HCT116 (cell line): ENCODE results near the gene PDK2. TPM values are rescaled to one million over a fixed set of nuclear protein-coding genes. Genes with fewer than 3 reads are reported as not detected.

Experiments used
- ATAC-seq: fragments of 200-7000 bp; cut with Tn5 transposase; 2 replicates; pipeline ENCODE4 v1.9.1; 2020; ENCODE audit warnings: mild to moderate bottlenecking, moderate library complexity
- BruUV-seq: library from RNA; stranded (reverse); fragments of 400-500 nt; replicated peaks from 2 replicates; lab custom pipeline; 2021; lab: Mats Ljungman, UMichigan
- CTCF ChIA-PET: fragments of 300-600 bp; sonication (Branson Sonifier 250); formaldehyde crosslinking; loops from one replicate; lab custom pipeline; 2021; ENCODE audit warnings: antibody characterized with exemption; lab: Charles Lee
- POLR2A ChIA-PET: fragments of 300-600, 350-600 bp; sonication (Branson Sonifier 250); formaldehyde crosslinking; loops from one replicate; lab custom pipeline; 2021; ENCODE audit warnings: antibody characterized with exemption; lab: Charles Lee
- RAD21 ChIA-PET, 2 experiments: fragments of 300-600 bp; sonication (Branson Sonifier 250); formaldehyde crosslinking; loops; one replicate each; lab custom pipeline; 2023; ENCODE audit warnings: low total read pairs in 2 of 2; ENCODE audit not compliant: uncharacterized antibody in 2 of 2, unreplicated experiment in 2 of 2, low non-redundant PET in 1 of 2; lab: Charles Lee
- DNase-seq: peaks from one replicate; pipeline ENCODE4 v3.0.0-alpha.2; 2010; ENCODE audit warnings: low read depth, low spot score
- H2AFZ ChIP-seq: fragments of 200-600 bp; shearing (Covaris generic), sonication (generic); 2 replicates; pipeline ENCODE4 v1.6.1; 2017; ENCODE audit warnings: low read depth, mixed run types, mixed read lengths, antibody characterized with exemption, low read length; ENCODE audit not compliant: poor library complexity, severe bottlenecking
- H3K27ac ChIP-seq: 2 replicates; pipeline ENCODE4 v1.5.1; 2012; ENCODE audit warnings: low read depth, low read length
- H3K27me3 ChIP-seq: fragments of 200-600 bp; sonication (generic); 2 replicates; pipeline ENCODE4 v1.6.1; 2016; ENCODE audit warnings: mixed run types, low read length, mixed read lengths; ENCODE audit not compliant: insufficient read depth
- H3K36me3 ChIP-seq, 2 experiments: fragments of 200-500 bp in 1 of 2; fragments of 200-600 bp in 1 of 2; sonication (Bioruptor generic) in 1 of 2; sonication (generic) in 1 of 2; 2 replicates each; pipeline versions ENCODE4 v1.5.1 to v1.6.1; 2014 to 2016; ENCODE audit warnings: low read length in 2 of 2, inconsistent platforms in 1 of 2, mixed read lengths in 1 of 2, mixed run types in 1 of 2; ENCODE audit not compliant: insufficient read depth in 2 of 2, control insufficient read depth in 1 of 2
- H3K4me1 ChIP-seq, 2 experiments: fragments of 200-600 bp in 1 of 2; sonication (generic) in 1 of 2; 2 replicates each; pipeline versions ENCODE4 v1.5.1 to v1.6.1; 2012 to 2017; ENCODE audit warnings: low read length in 2 of 2, inconsistent platforms in 1 of 2, mild to moderate bottlenecking in 1 of 2, mixed read lengths in 1 of 2, mixed run types in 1 of 2, moderate library complexity in 1 of 2; ENCODE audit not compliant: insufficient read depth in 2 of 2, control insufficient read depth in 1 of 2
- H3K4me2 ChIP-seq: fragments of 200-600 bp; sonication (generic); 2 replicates; pipeline ENCODE4 v1.6.1; 2017; ENCODE audit warnings: mixed run types, low read length, mixed read lengths
- H3K4me3 ChIP-seq, 2 experiments: fragments of 200-600 bp in 1 of 2; sonication (generic) in 1 of 2; replicated peaks in 1 of 2; 2 replicates each; pipeline ENCODE4 v1.5.1; 2011 to 2016; ENCODE audit warnings: low read length in 2 of 2, control low read depth in 1 of 2, low read depth in 1 of 2, mild to moderate bottlenecking in 1 of 2, mixed read lengths in 1 of 2, mixed run types in 1 of 2
- H3K79me2 ChIP-seq: fragments of 200-600 bp; sonication (generic); 2 replicates; pipeline ENCODE4 v1.6.1; 2017; ENCODE audit warnings: mild to moderate bottlenecking, mixed run types, low read length, moderate library complexity, mixed read lengths; ENCODE audit not compliant: insufficient read depth
- H3K9ac ChIP-seq: fragments of 200-600 bp; sonication (generic); 2 replicates; pipeline ENCODE4 v1.6.1; 2016; ENCODE audit warnings: low read length, mixed read lengths
- H3K9me2 ChIP-seq: fragments of 200-600 bp; sonication (generic), shearing (Covaris generic); 2 replicates; pipeline ENCODE4 v1.6.1; 2017; ENCODE audit warnings: mixed run types, mild to moderate bottlenecking, moderate library complexity; ENCODE audit not compliant: insufficient read depth
- H3K9me3 ChIP-seq, 2 experiments: fragments of 200-500 bp in 1 of 2; fragments of 200-600 bp in 1 of 2; sonication (Bioruptor generic) in 1 of 2; sonication (generic) in 1 of 2; 2 replicates each; pipeline ENCODE4 v1.6.1; 2014 to 2017; ENCODE audit warnings: low read length in 2 of 2, mixed read lengths in 2 of 2, inconsistent platforms in 1 of 2, low read depth in 1 of 2, mild to moderate bottlenecking in 1 of 2, mixed run types in 1 of 2, moderate library complexity in 1 of 2; ENCODE audit not compliant: control insufficient read depth in 1 of 2, insufficient read depth in 1 of 2
- H4K20me1 ChIP-seq: fragments of 200-600 bp; sonication (generic), shearing (Covaris generic); 2 replicates; pipeline ENCODE4 v1.6.1; 2017; ENCODE audit warnings: mixed run types, mild to moderate bottlenecking, moderate library complexity; ENCODE audit not compliant: insufficient read depth
- CEBPB ChIP-seq: IDR thresholded peaks from 2 replicates; pipeline ENCODE4 v1.6.1; 2012; ENCODE audit warnings: low read depth
- CTCF ChIP-seq, 3 experiments: fragments of 200-600 bp in 1 of 3; sonication (generic) in 1 of 3; IDR thresholded peaks in 2 of 3; conservative IDR thresholded peaks in 1 of 3; 2 replicates each; pipeline ENCODE4 v1.5.1; 2012 to 2017; ENCODE audit warnings: low read depth in 2 of 3, low read length in 2 of 3, antibody characterized with exemption in 1 of 3, borderline replicate concordance in 1 of 3, control low read depth in 1 of 3, mild to moderate bottlenecking in 1 of 3, mixed read lengths in 1 of 3, mixed run types in 1 of 3, moderate library complexity in 1 of 3; ENCODE audit not compliant: insufficient read depth in 1 of 3
- FOSL1 ChIP-seq: IDR thresholded peaks from 2 replicates; pipeline ENCODE4 v1.6.1; 2012; ENCODE audit warnings: low read depth
- MAX ChIP-seq: IDR thresholded peaks from 2 replicates; pipeline ENCODE4 v1.6.1; 2012
- POLR2AphosphoS5 ChIP-seq: IDR thresholded peaks from 2 replicates; pipeline ENCODE4 v1.6.1; 2011; ENCODE audit warnings: mild to moderate bottlenecking, low read depth, low read length, moderate library complexity
- RAD21 ChIP-seq: IDR thresholded peaks from 2 replicates; pipeline ENCODE4 v1.6.1; 2012; ENCODE audit warnings: low read depth, mild to moderate bottlenecking
- REST ChIP-seq: IDR thresholded peaks from 2 replicates; pipeline ENCODE4 v1.6.1; 2012; ENCODE audit warnings: low read depth
- SIN3A ChIP-seq: IDR thresholded peaks from 2 replicates; pipeline ENCODE4 v1.6.1; 2012; ENCODE audit warnings: low read depth
- SRF ChIP-seq: IDR thresholded peaks from 2 replicates; pipeline ENCODE4 v1.6.1; 2012; ENCODE audit warnings: low read depth
- TCF7L2 ChIP-seq: IDR thresholded peaks from 2 replicates; pipeline ENCODE4 v1.7.0; 2011; ENCODE audit warnings: borderline replicate concordance, inconsistent platforms; ENCODE audit not compliant: insufficient read depth, insufficient read length; ENCODE audit errors: extremely low read depth
- intact Hi-C: fragments of 100-400 bp; cut with micrococcal nuclease; formaldehyde crosslinking; loops from 2 replicates; pipeline ENCODE4 v1.10.0; 2022
- total RNA-seq: library from RNA; stranded (reverse); gene quantifications from one replicate; pipeline ENCODE4 v1.2.1, GENCODE V29; 2021; ENCODE audit not compliant: unreplicated experiment

Gene PDK2
- total RNA-seq, 1 experiment from 2014 or later = 39.1 TPM

GRCh38 chr17:50070908-50071680 lies 24.1 kb upstream of the PDK2 start:
- Histone ChIP-seq H4K20me1 (no peaks in the 10 kb centered on the region), H3K4me1 (peaks cover 11 to 16% of the 10 kb centered on the region in 2 experiments), H3K4me3 (no peak overlapping the region), H3K79me2 (peaks cover 73% of the 10 kb centered on the region), H3K36me3 (peaks cover 78 to 91% of the 10 kb centered on the region in 2 experiments), H3K4me2 (no peak overlapping the region), H3K9me3 (no peaks in the 10 kb centered on the region), H3K27ac (no peak overlapping the region)
- RAD21 ChIA-PET = no interaction called here
- intact Hi-C loops = no loop called here
- TF ChIP-seq POLR2AphosphoS5 (peak; percentile 50), MAX (no peak)
- TF ChIP-seq, all 23 proteins: peak for 1
- ChIA-PET POLR2A (no interaction called here), CTCF (no interaction called here)
- no peaks in the 10 kb centered on the region for H3K27me3 ChIP-seq
- no peak overlapping the region for H2AFZ ChIP-seq
- ATAC-seq (no peak), DNase-seq (no peak)
- no peak overlapping the region for H3K9ac ChIP-seq
- H3K9me2 ChIP-seq = no peaks in the 10 kb centered on the region
- BruUV-seq = no TSS peak

GRCh38 chr17:50071692-50072091 lies 23.5 kb upstream of the PDK2 start:
- CTCF ChIA-PET = no interaction called here
- no peak overlapping the region for H2AFZ ChIP-seq
- POLR2A ChIA-PET = no interaction called here
- H3K4me3 ChIP-seq = no peak overlapping the region
- H3K4me2 ChIP-seq = no peak overlapping the region
- H3K9me3 ChIP-seq = no peaks in the 10 kb centered on the region
- TF ChIP-seq CEBPB (no peak), SRF (no peak), POLR2AphosphoS5 (no peak), CTCF (IDR thresholded peaks at IDR 0.05 in 2 of 3, conservative IDR thresholded peaks at IDR 0.05 in 1 of 3; ENCODE audit: borderline replicate concordance in 1 of 3, insufficient read depth in 1 of 3, low read depth in 2 of 3, low read length in 2 of 3) (no peak), SIN3A (no peak), REST (no peak), FOSL1 (no peak), TCF7L2 (no peak), RAD21 (no peak), MAX (no peak)
- TF ChIP-seq, all 23 proteins: peak for 0
- RAD21 ChIA-PET = no interaction called here
- Histone ChIP-seq H3K9me2 (no peaks in the 10 kb centered on the region), H3K27me3 (no peaks in the 10 kb centered on the region), H3K9ac (no peak overlapping the region), H3K79me2 (peaks cover 67% of the 10 kb centered on the region), H3K4me1 (peaks cover 5 to 10% of the 10 kb centered on the region in 2 experiments), H4K20me1 (no peaks in the 10 kb centered on the region), H3K27ac (no peak overlapping the region), H3K36me3 (peaks cover 79 to 91% of the 10 kb centered on the region in 2 experiments)
- intact Hi-C loops = no loop called here
- ATAC-seq (no peak), DNase-seq (no peak)
- no TSS peak for BruUV-seq
